ACC112 (cell line): ENCODE results near the gene PAX3.

Experiments
- H2AFZ ChIP-seq: fragments of 200-600 bp; sonication (generic); one replicate; pipeline ENCODE4 v1.6.0; 2017; ENCODE audit warnings: antibody characterized with exemption, low read length; ENCODE audit not compliant: unreplicated experiment
- H3K27ac ChIP-seq: fragments of 200-600 bp; sonication (generic); 2 replicates; pipeline ENCODE4 v1.5.1; 2014; ENCODE audit warnings: low read depth, mild to moderate bottlenecking, antibody characterized with exemption, low read length, moderate library complexity
- H3K27me3 ChIP-seq: fragments of 200-600 bp; sonication (generic); 2 replicates; pipeline ENCODE4 v1.6.1; 2014; ENCODE audit warnings: mild to moderate bottlenecking, antibody characterized with exemption, low read length, moderate library complexity, mixed read lengths; ENCODE audit not compliant: insufficient read depth
- H3K36me3 ChIP-seq: fragments of 200-600 bp; sonication (generic); 2 replicates; pipeline ENCODE4 v1.6.1; 2016; ENCODE audit warnings: mild to moderate bottlenecking, antibody characterized with exemption, low read length, moderate library complexity, mixed read lengths; ENCODE audit not compliant: insufficient read depth
- H3K4me1 ChIP-seq: fragments of 200-600 bp; sonication (generic); one replicate; pipeline ENCODE4 v1.6.1; 2016; ENCODE audit warnings: low read length, mixed read lengths; ENCODE audit not compliant: insufficient read depth, unreplicated experiment, control insufficient read depth
- H3K4me3 ChIP-seq: fragments of 200-600 bp; sonication (generic); 2 replicates; pipeline ENCODE4 v1.5.1; 2014; ENCODE audit warnings: mild to moderate bottlenecking, low read depth, low read length
- H3K79me2 ChIP-seq: fragments of 200-600 bp; sonication (generic); one replicate; pipeline ENCODE4 v1.6.0; 2016; ENCODE audit warnings: low read length; ENCODE audit not compliant: control insufficient read depth, unreplicated experiment, insufficient read depth

Gene PAX3

GRCh38 chr2:222320436-222321395 is 21.9 kb upstream of the PAX3 start:
- peaks cover 75% of the 10 kb centered on the region for H3K27me3 ChIP-seq
- H3K4me3 ChIP-seq, result peak overlapping the region; percentile 67
- no peaks in the 10 kb centered on the region for H3K36me3 ChIP-seq
- no peaks in the 10 kb centered on the region for H3K4me1 ChIP-seq
- no peaks in the 10 kb centered on the region for H3K79me2 ChIP-seq
- H3K27ac ChIP-seq, result no peak overlapping the region
- no peak overlapping the region for H2AFZ ChIP-seq

GRCh38 chr2:222319586-222320435 is 21.0 kb upstream of the PAX3 start:
- no peaks in the 10 kb centered on the region for H3K4me1 ChIP-seq
- no peaks in the 10 kb centered on the region for H3K79me2 ChIP-seq
- no peak overlapping the region for H3K27ac ChIP-seq
- H3K27me3 ChIP-seq, result peaks cover 84% of the 10 kb centered on the region
- H3K4me3 ChIP-seq, result peak overlapping the region; percentile 67
- no peaks in the 10 kb centered on the region for H3K36me3 ChIP-seq
- H2AFZ ChIP-seq, result no peak overlapping the region

GRCh38 chr2:222318712-222319585 is 20.2 kb upstream of the PAX3 start:
- H3K36me3 ChIP-seq, result no peaks in the 10 kb centered on the region
- H3K4me3 ChIP-seq, result peak overlapping the region; percentile 75
- H3K27ac ChIP-seq, result no peak overlapping the region
- no peaks in the 10 kb centered on the region for H3K4me1 ChIP-seq
- no peaks in the 10 kb centered on the region for H3K79me2 ChIP-seq
- H2AFZ ChIP-seq, result peak overlapping the region; percentile 33
- H3K27me3 ChIP-seq, result peaks cover 85% of the 10 kb centered on the region

GRCh38 chr2:222318026-222318711 is 19.4 kb upstream of the PAX3 start:
- H2AFZ ChIP-seq, result no peak overlapping the region
- peak overlapping the region; percentile 75 for H3K4me3 ChIP-seq
- H3K4me1 ChIP-seq, result no peaks in the 10 kb centered on the region

GRCh38 chr2:222315443-222316121 is 16.8 kb upstream of the PAX3 start:
- Histone ChIP-seq H2AFZ (no peak overlapping the region), H3K27ac (no peak overlapping the region), H3K36me3 (no peaks in the 10 kb centered on the region), H3K79me2 (no peaks in the 10 kb centered on the region), H3K4me3 (no peak overlapping the region), H3K27me3 (peaks cover 92% of the 10 kb centered on the region), H3K4me1 (no peaks in the 10 kb centered on the region)

More at GRCh38 chr2:222318026-222318711, 19.4 kb upstream of the PAX3 start:
- Histone ChIP-seq H3K27me3 (peaks cover 88% of the 10 kb centered on the region), H3K27ac (no peak overlapping the region), H3K79me2 (no peaks in the 10 kb centered on the region), H3K36me3 (no peaks in the 10 kb centered on the region)

- Histone ChIP-seq H2AFZ (no peak overlapping the region), H3K27me3 (peaks cover 98% of the 10 kb centered on the region), H3K79me2 (no peaks in the 10 kb centered on the region), H3K27ac (no peak overlapping the region), H3K36me3 (no peaks in the 10 kb centered on the region), H3K4me3 (no peak overlapping the region), H3K4me1 (no peaks in the 10 kb centered on the region)
Measured at GRCh38 chr2:222313816-222314215, 15.0 kb upstream of the PAX3 start.

GRCh38 chr2:222311978-222312738 is 13.4 kb upstream of the PAX3 start:
- Histone ChIP-seq H3K79me2 (no peaks in the 10 kb centered on the region), H3K4me3 (no peak overlapping the region), H3K27ac (no peak overlapping the region), H2AFZ (no peak overlapping the region), H3K36me3 (no peaks in the 10 kb centered on the region), H3K27me3 (peaks cover 100% of the 10 kb centered on the region), H3K4me1 (no peaks in the 10 kb centered on the region)

- H3K27me3 ChIP-seq, result peaks cover 100% of the 10 kb centered on the region
Measured at GRCh38 chr2:222311319-222311977, 12.7 kb upstream of the PAX3 start.

More at GRCh38 chr2:222311319-222311977, 12.7 kb upstream of the PAX3 start:
- Histone ChIP-seq H3K27ac (no peak overlapping the region), H2AFZ (no peak overlapping the region), H3K4me1 (no peaks in the 10 kb centered on the region), H3K4me3 (no peak overlapping the region), H3K79me2 (no peaks in the 10 kb centered on the region), H3K36me3 (no peaks in the 10 kb centered on the region)
